GM10847 (cell line): Measurements from ENCODE around the gene RPUSD1.

Experiments
- POLR2A ChIP-seq: IDR thresholded peaks from 2 replicates; pipeline ENCODE4 v1.6.1; 2011; ENCODE audit not compliant: insufficient read length; ENCODE audit errors: extremely low read depth

Gene RPUSD1

GRCh38 chr16:822174-822908, 34.2 kb upstream of the RPUSD1 start:
- no peak for TF ChIP-seq POLR2A

- no peak for TF ChIP-seq POLR2A
Measured at GRCh38 chr16:821751-822150, 33.6 kb upstream of the RPUSD1 start.

- no peak for TF ChIP-seq POLR2A
Measured at GRCh38 chr16:820748-821147, 32.6 kb upstream of the RPUSD1 start.

- TF ChIP-seq POLR2A = no peak
Measured at GRCh38 chr16:819336-820043, 31.3 kb upstream of the RPUSD1 start.

GRCh38 chr16:818592-818991, 30.4 kb upstream of the RPUSD1 start:
- TF ChIP-seq POLR2A = no peak

GRCh38 chr16:818132-818531, 30.0 kb upstream of the RPUSD1 start:
- TF ChIP-seq POLR2A = no peak

- no peak for TF ChIP-seq POLR2A
Measured at GRCh38 chr16:817001-817906, 29.1 kb upstream of the RPUSD1 start.

GRCh38 chr16:815861-816260, 27.7 kb upstream of the RPUSD1 start:
- TF ChIP-seq POLR2A = no peak

- no peak for TF ChIP-seq POLR2A
Measured at GRCh38 chr16:814974-815373, 26.8 kb upstream of the RPUSD1 start.

GRCh38 chr16:813916-814412, 25.8 kb upstream of the RPUSD1 start:
- TF ChIP-seq POLR2A = no peak

GRCh38 chr16:813204-813915, 25.2 kb upstream of the RPUSD1 start:
- TF ChIP-seq POLR2A = no peak

- no peak for TF ChIP-seq POLR2A
Measured at GRCh38 chr16:808085-808386, 19.9 kb upstream of the RPUSD1 start.

GRCh38 chr16:807347-808084, 19.3 kb upstream of the RPUSD1 start:
- TF ChIP-seq POLR2A = peak; percentile 81

- TF ChIP-seq POLR2A = no peak
Measured at GRCh38 chr16:805474-805873, 17.3 kb upstream of the RPUSD1 start.
